Activated naive CD8-positive, alpha-beta T cell (primary cell): ENCODE results near the gene MTFMT.
A peak's percentile ranks its signal among the peaks of the same experiment; 100 is the strongest.

Source experiments
- H3K27ac Mint-ChIP-seq: one replicate; pipeline ENCODE4 v1.8.0; 2021; ENCODE audit warnings: mixed read lengths
- H3K27me3 Mint-ChIP-seq: one replicate; pipeline ENCODE4 v1.8.0; 2021; ENCODE audit warnings: mixed read lengths
- H3K36me3 Mint-ChIP-seq: one replicate; pipeline ENCODE4 v1.8.0; 2021; ENCODE audit warnings: mixed read lengths
- H3K4me1 Mint-ChIP-seq: one replicate; pipeline ENCODE4 v1.8.0; 2021; ENCODE audit warnings: low read depth, mixed read lengths
- H3K4me3 Mint-ChIP-seq: one replicate; pipeline ENCODE4 v1.8.0; 2021; ENCODE audit warnings: mild to moderate bottlenecking, mixed read lengths
- H3K9me3 Mint-ChIP-seq: one replicate; pipeline ENCODE4 v1.8.0; 2021; ENCODE audit warnings: low read depth, mixed read lengths

Gene MTFMT

GRCh38 chr15:65067317-65067644, 37.8 kb upstream of the MTFMT start:
- peaks cover 14% of the 10 kb centered on the region for H3K27me3 Mint-ChIP-seq
- H3K27ac Mint-ChIP-seq: no peak overlapping the region
- H3K4me3 Mint-ChIP-seq: peak overlapping the region; percentile 63

GRCh38 chr15:65066635-65067316, 37.3 kb upstream of the MTFMT start:
- Mint-ChIP-seq H3K36me3 (no peaks in the 10 kb centered on the region), H3K27ac (no peak overlapping the region), H3K4me3 (peak overlapping the region; percentile 63), H3K4me1 (peaks cover 8% of the 10 kb centered on the region), H3K27me3 (peaks cover 14% of the 10 kb centered on the region), H3K9me3 (no peaks in the 10 kb centered on the region)

More at GRCh38 chr15:65067317-65067644, 37.8 kb upstream of the MTFMT start:
- Mint-ChIP-seq H3K36me3 (no peaks in the 10 kb centered on the region), H3K4me1 (peaks cover 8% of the 10 kb centered on the region), H3K9me3 (no peaks in the 10 kb centered on the region)

- Mint-ChIP-seq H3K9me3 (no peaks in the 10 kb centered on the region), H3K36me3 (no peaks in the 10 kb centered on the region), H3K27me3 (peaks cover 14% of the 10 kb centered on the region), H3K27ac (no peak overlapping the region), H3K4me3 (no peak overlapping the region), H3K4me1 (peaks cover 8% of the 10 kb centered on the region)
Measured at GRCh38 chr15:65066001-65066634, 36.7 kb upstream of the MTFMT start.

GRCh38 chr15:65062726-65063125, 33.3 kb upstream of the MTFMT start:
- H3K4me3 Mint-ChIP-seq: no peak overlapping the region
- no peak overlapping the region for H3K27ac Mint-ChIP-seq
- H3K9me3 Mint-ChIP-seq: no peaks in the 10 kb centered on the region
- H3K36me3 Mint-ChIP-seq: no peaks in the 10 kb centered on the region
- peaks cover 3% of the 10 kb centered on the region for H3K4me1 Mint-ChIP-seq
- peaks cover 8% of the 10 kb centered on the region for H3K27me3 Mint-ChIP-seq

- no peaks in the 10 kb centered on the region for H3K36me3 Mint-ChIP-seq
- no peaks in the 10 kb centered on the region for H3K9me3 Mint-ChIP-seq
- H3K4me1 Mint-ChIP-seq: no peaks in the 10 kb centered on the region
- no peak overlapping the region for H3K27ac Mint-ChIP-seq
- peaks cover 5% of the 10 kb centered on the region for H3K27me3 Mint-ChIP-seq
- H3K4me3 Mint-ChIP-seq: no peak overlapping the region
Measured at GRCh38 chr15:65062061-65062460, 32.6 kb upstream of the MTFMT start.

- Mint-ChIP-seq H3K4me3 (no peak overlapping the region), H3K9me3 (no peaks in the 10 kb centered on the region), H3K36me3 (no peaks in the 10 kb centered on the region), H3K4me1 (no peaks in the 10 kb centered on the region), H3K27me3 (peaks cover 3% of the 10 kb centered on the region), H3K27ac (no peak overlapping the region)
Measured at GRCh38 chr15:65060641-65061397, 31.4 kb upstream of the MTFMT start.

GRCh38 chr15:65059931-65060596, 30.6 kb upstream of the MTFMT start:
- Mint-ChIP-seq H3K4me3 (no peak overlapping the region), H3K4me1 (no peaks in the 10 kb centered on the region), H3K27ac (no peak overlapping the region), H3K9me3 (no peaks in the 10 kb centered on the region), H3K27me3 (peaks cover 3% of the 10 kb centered on the region), H3K36me3 (no peaks in the 10 kb centered on the region)

GRCh38 chr15:65059369-65059750, 29.9 kb upstream of the MTFMT start:
- Mint-ChIP-seq H3K27ac (no peak overlapping the region), H3K4me3 (no peak overlapping the region), H3K9me3 (no peaks in the 10 kb centered on the region), H3K36me3 (no peaks in the 10 kb centered on the region), H3K4me1 (no peaks in the 10 kb centered on the region), H3K27me3 (peaks cover 3% of the 10 kb centered on the region)

GRCh38 chr15:65058394-65059368, 29.2 kb upstream of the MTFMT start:
- peaks cover 3% of the 10 kb centered on the region for H3K27me3 Mint-ChIP-seq
- no peaks in the 10 kb centered on the region for H3K4me1 Mint-ChIP-seq
- no peaks in the 10 kb centered on the region for H3K9me3 Mint-ChIP-seq
- no peak overlapping the region for H3K27ac Mint-ChIP-seq
- no peak overlapping the region for H3K4me3 Mint-ChIP-seq
- H3K36me3 Mint-ChIP-seq: no peaks in the 10 kb centered on the region

- Mint-ChIP-seq H3K27ac (no peak overlapping the region), H3K36me3 (no peaks in the 10 kb centered on the region), H3K4me3 (no peak overlapping the region), H3K4me1 (no peaks in the 10 kb centered on the region), H3K9me3 (no peaks in the 10 kb centered on the region), H3K27me3 (no peaks in the 10 kb centered on the region)
Measured at GRCh38 chr15:65057549-65057940, 28.1 kb upstream of the MTFMT start.

GRCh38 chr15:65056868-65057548, 27.6 kb upstream of the MTFMT start:
- Mint-ChIP-seq H3K9me3 (no peaks in the 10 kb centered on the region), H3K27ac (no peak overlapping the region), H3K27me3 (no peaks in the 10 kb centered on the region), H3K4me1 (no peaks in the 10 kb centered on the region), H3K36me3 (no peaks in the 10 kb centered on the region), H3K4me3 (no peak overlapping the region)

GRCh38 chr15:65056106-65056505, 26.7 kb upstream of the MTFMT start:
- no peaks in the 10 kb centered on the region for H3K36me3 Mint-ChIP-seq
- no peak overlapping the region for H3K27ac Mint-ChIP-seq
- H3K4me3 Mint-ChIP-seq: no peak overlapping the region

GRCh38 chr15:65055201-65055870, 25.9 kb upstream of the MTFMT start:
- no peak overlapping the region for H3K27ac Mint-ChIP-seq
- no peak overlapping the region for H3K4me3 Mint-ChIP-seq
- no peaks in the 10 kb centered on the region for H3K36me3 Mint-ChIP-seq
- no peaks in the 10 kb centered on the region for H3K4me1 Mint-ChIP-seq
- H3K27me3 Mint-ChIP-seq: no peaks in the 10 kb centered on the region
- H3K9me3 Mint-ChIP-seq: no peaks in the 10 kb centered on the region

More at GRCh38 chr15:65056106-65056505, 26.7 kb upstream of the MTFMT start:
- no peaks in the 10 kb centered on the region for H3K9me3 Mint-ChIP-seq
- no peaks in the 10 kb centered on the region for H3K4me1 Mint-ChIP-seq
- H3K27me3 Mint-ChIP-seq: no peaks in the 10 kb centered on the region
